ENCODE measurements around the gene SMAD6. TPM values are rescaled to one million over a fixed set of nuclear protein-coding genes. Genes with fewer than 3 reads are reported as not detected.

The SMAD6 gene
- total and polyA plus RNA-seq, 7 donors: 0.52 to 5.5 (median 3.0) TPM

- DNase-seq (no peak), ATAC-seq (no peak)
- intact Hi-C loops (cut with DNase I): no loop called here
- Histone ChIP-seq H3K36me3 (ENCODE audit: insufficient read depth in 1 of 2, low read depth in 1 of 2) (no peaks in the 10 kb centered on the region), H3K4me1 (no peaks in the 10 kb centered on the region), H3K4me3 (no peak overlapping the region), H3K9me3 (no peaks in the 10 kb centered on the region), H3K27ac (no peak overlapping the region), H3K27me3 (ENCODE audit: insufficient read depth in 3 of 3, low read length in 2 of 3) (no peaks in the 10 kb centered on the region)
- 91 to 92% (median 91%) methylated on average over 10 of the region's 10 CpGs for WGBS, 3 donors
- TF ChIP-seq CTCF (IDR thresholded peaks at IDR 0.05): no peak
These were observed 93.8 kb downstream of the SMAD6 start for GRCh38 chr15:66795851-66796250.

GRCh38 chr15:66796343-66796742, 94.3 kb downstream of the SMAD6 start:
- H3K27me3 ChIP-seq (ENCODE audit: insufficient read depth in 3 of 3, low read length in 2 of 3): no peaks in the 10 kb centered on the region
- intact Hi-C loops (cut with DNase I): no loop called here
- no peaks in the 10 kb centered on the region for H3K36me3 ChIP-seq (ENCODE audit: insufficient read depth in 1 of 2, low read depth in 1 of 2)
- TF ChIP-seq CTCF (IDR thresholded peaks at IDR 0.05): no peak
- H3K4me3 ChIP-seq: no peak overlapping the region
- no peak for ATAC-seq
- H3K9me3 ChIP-seq: no peaks in the 10 kb centered on the region
- no peak for DNase-seq
- H3K4me1 ChIP-seq: no peaks in the 10 kb centered on the region
- WGBS, 3 donors: 87 to 95% (median 92%) methylated on average over 1 of the region's 1 CpG
- no peak overlapping the region for H3K27ac ChIP-seq

GRCh38 chr15:66797921-66798320, 95.9 kb downstream of the SMAD6 start:
- ATAC-seq: no peak

GRCh38 chr15:66798426-66799061, 96.5 kb downstream of the SMAD6 start:
- Histone ChIP-seq H3K36me3 (ENCODE audit: insufficient read depth in 1 of 2, low read depth in 1 of 2) (no peaks in the 10 kb centered on the region), H3K4me1 (peaks cover 6% of the 10 kb centered on the region), H3K27ac (no peak overlapping the region), H3K4me3 (no peak overlapping the region), H3K27me3 (ENCODE audit: insufficient read depth in 3 of 3, low read length in 2 of 3) (no peaks in the 10 kb centered on the region), H3K9me3 (no peaks in the 10 kb centered on the region)
- DNase-seq: no peak
- intact Hi-C loops (cut with DNase I): no loop called here
- no peak for TF ChIP-seq CTCF (IDR thresholded peaks at IDR 0.05)
- 88 to 93% (median 92%) methylated on average over 10 of the region's 10 CpGs for WGBS, 3 donors
- ATAC-seq: no peak

More at GRCh38 chr15:66797921-66798320, 95.9 kb downstream of the SMAD6 start:
- DNase-seq: no peak
- TF ChIP-seq CTCF (IDR thresholded peaks at IDR 0.05): no peak
- 78 to 84% (median 81%) methylated on average over 7 of the region's 7 CpGs for WGBS, 3 donors
- no peaks in the 10 kb centered on the region for H3K36me3 ChIP-seq (ENCODE audit: insufficient read depth in 1 of 2, low read depth in 1 of 2)
- H3K27ac ChIP-seq: no peak overlapping the region
- no peak overlapping the region for H3K4me3 ChIP-seq
- H3K27me3 ChIP-seq (ENCODE audit: insufficient read depth in 3 of 3, low read length in 2 of 3): no peaks in the 10 kb centered on the region
- intact Hi-C loops (cut with DNase I): no loop called here
- H3K9me3 ChIP-seq: no peaks in the 10 kb centered on the region
- peaks cover 6% of the 10 kb centered on the region for H3K4me1 ChIP-seq

GRCh38 chr15:66799242-66799641, 97.2 kb downstream of the SMAD6 start:
- no peaks in the 10 kb centered on the region for H3K36me3 ChIP-seq (ENCODE audit: insufficient read depth in 1 of 2, low read depth in 1 of 2)
- no peak overlapping the region for H3K4me3 ChIP-seq
- intact Hi-C loops (cut with DNase I): no loop called here
- ATAC-seq: no peak
- DNase-seq: no peak
- WGBS, 3 donors: 70 to 88% (median 80%) methylated on average over 4 of the region's 4 CpGs
- no peak overlapping the region for H3K27ac ChIP-seq
- H3K4me1 ChIP-seq: peaks cover 6% of the 10 kb centered on the region
- no peaks in the 10 kb centered on the region for H3K27me3 ChIP-seq (ENCODE audit: insufficient read depth in 3 of 3, low read length in 2 of 3)
- H3K9me3 ChIP-seq: no peaks in the 10 kb centered on the region
- TF ChIP-seq CTCF (IDR thresholded peaks at IDR 0.05): no peak

Measured in psoas muscle (tissue), 8 donors.